ENCODE measurements around the gene LIPH. TPM values are rescaled to one million over a fixed set of nuclear protein-coding genes. Genes with fewer than 3 reads are reported as not detected.

LIPH gene
- total and polyA plus RNA-seq, 10 of the 15 experiments (the other 5 are each of a cell fraction or from before 2014, with no cell fraction given), result 2.2 to 11.1 (median 5.4) TPM

DNA sequence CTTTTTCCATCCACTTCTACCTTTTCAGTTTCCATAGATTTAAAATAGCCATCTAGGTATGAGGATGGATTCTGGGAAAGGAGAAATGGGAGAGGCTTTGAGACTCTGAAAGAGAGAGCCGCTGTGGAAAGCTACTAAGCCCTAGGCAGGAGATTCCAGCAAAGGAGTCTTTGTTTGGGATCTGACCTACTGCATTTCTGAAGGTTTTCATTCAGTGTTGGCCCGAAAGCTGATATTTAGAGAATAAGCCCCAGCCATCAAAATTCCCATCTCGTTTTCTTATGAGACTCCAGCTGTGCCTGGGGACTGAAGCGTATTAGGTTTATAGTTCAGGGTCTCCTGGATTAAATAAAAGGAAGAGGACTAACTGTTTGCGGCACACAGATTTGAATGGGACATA, 19.5 kb downstream of the LIPH start:
- intact Hi-C loops (cut with micrococcal nuclease; ENCODE audit: unreplicated experiment), result no loop called here
- FAIRE-seq, result no peak
- ChIA-PET CTCF (interaction anchor here (0.5 to 3.0 kb wide), 3 partner anchors 15 to 248 kb away, joined by 3 to 20 read pairs (median 3); no protein-coding TSS in a partner anchor), POLR2A (no interaction called here), RAD21 (ENCODE audit: unreplicated experiment) (interaction anchor here (1.1 kb wide), 1 partner anchor 42 kb away, joined by 3 read pairs; no protein-coding TSS in a partner anchor), SMC1A (ENCODE audit: uncharacterized antibody, unreplicated experiment) (interaction anchor here (1.6 kb wide), 1 partner anchor 25 kb away, joined by 6 read pairs; no protein-coding TSS in a partner anchor)
- in situ Hi-C loops (cut with MboI), result no loop called here
- Histone ChIP-seq H3K4me2 (ENCODE audit: control insufficient read depth, insufficient read depth) (no peak overlapping the region), H3K4me3 (no peak overlapping the region), H3K27ac (ENCODE audit: control insufficient read depth, insufficient read depth) (no peak overlapping the region), H3K9ac (ENCODE audit: control insufficient read depth, insufficient read depth, low read length) (no peak overlapping the region), H3K9me3 (replicated peaks; ENCODE audit: control insufficient read depth, insufficient read depth, low read length) (no peaks in the 10 kb centered on the region), H3K4me1 (ENCODE audit: control insufficient read depth, insufficient read depth, low read length) (peaks cover 12% of the 10 kb centered on the region), H3K79me2 (ENCODE audit: control insufficient read depth, insufficient read depth, low read length) (no peaks in the 10 kb centered on the region), H3K36me3 (ENCODE audit: control insufficient read depth in 2 of 2, insufficient read depth in 2 of 2, low read length in 1 of 2) (no peaks in the 10 kb centered on the region), H4K20me1 (ENCODE audit: control insufficient read depth, insufficient read depth) (no peaks in the 10 kb centered on the region), H2AFZ (ENCODE audit: control insufficient read depth, low read depth, low read length) (no peak overlapping the region), H3K27me3 (replicated peaks in 1 of 2; ENCODE audit: control insufficient read depth in 2 of 2, insufficient read depth in 2 of 2, low read length in 1 of 2) (no peaks in the 10 kb centered on the region)
- no peak for ATAC-seq
- TSS peak; percentile 50 for BruUV-seq (replicated peaks)
- no peak for DNase-seq (ENCODE audit: low read depth, low spot score)
- WGBS (ENCODE audit: insufficient coverage, insufficient replicate concordance, low lambda C conversion rate, missing lambda C conversion rate), result 65% methylated on average over 5 of the region's 5 CpGs
- TF ChIP-seq, protein P1, sequence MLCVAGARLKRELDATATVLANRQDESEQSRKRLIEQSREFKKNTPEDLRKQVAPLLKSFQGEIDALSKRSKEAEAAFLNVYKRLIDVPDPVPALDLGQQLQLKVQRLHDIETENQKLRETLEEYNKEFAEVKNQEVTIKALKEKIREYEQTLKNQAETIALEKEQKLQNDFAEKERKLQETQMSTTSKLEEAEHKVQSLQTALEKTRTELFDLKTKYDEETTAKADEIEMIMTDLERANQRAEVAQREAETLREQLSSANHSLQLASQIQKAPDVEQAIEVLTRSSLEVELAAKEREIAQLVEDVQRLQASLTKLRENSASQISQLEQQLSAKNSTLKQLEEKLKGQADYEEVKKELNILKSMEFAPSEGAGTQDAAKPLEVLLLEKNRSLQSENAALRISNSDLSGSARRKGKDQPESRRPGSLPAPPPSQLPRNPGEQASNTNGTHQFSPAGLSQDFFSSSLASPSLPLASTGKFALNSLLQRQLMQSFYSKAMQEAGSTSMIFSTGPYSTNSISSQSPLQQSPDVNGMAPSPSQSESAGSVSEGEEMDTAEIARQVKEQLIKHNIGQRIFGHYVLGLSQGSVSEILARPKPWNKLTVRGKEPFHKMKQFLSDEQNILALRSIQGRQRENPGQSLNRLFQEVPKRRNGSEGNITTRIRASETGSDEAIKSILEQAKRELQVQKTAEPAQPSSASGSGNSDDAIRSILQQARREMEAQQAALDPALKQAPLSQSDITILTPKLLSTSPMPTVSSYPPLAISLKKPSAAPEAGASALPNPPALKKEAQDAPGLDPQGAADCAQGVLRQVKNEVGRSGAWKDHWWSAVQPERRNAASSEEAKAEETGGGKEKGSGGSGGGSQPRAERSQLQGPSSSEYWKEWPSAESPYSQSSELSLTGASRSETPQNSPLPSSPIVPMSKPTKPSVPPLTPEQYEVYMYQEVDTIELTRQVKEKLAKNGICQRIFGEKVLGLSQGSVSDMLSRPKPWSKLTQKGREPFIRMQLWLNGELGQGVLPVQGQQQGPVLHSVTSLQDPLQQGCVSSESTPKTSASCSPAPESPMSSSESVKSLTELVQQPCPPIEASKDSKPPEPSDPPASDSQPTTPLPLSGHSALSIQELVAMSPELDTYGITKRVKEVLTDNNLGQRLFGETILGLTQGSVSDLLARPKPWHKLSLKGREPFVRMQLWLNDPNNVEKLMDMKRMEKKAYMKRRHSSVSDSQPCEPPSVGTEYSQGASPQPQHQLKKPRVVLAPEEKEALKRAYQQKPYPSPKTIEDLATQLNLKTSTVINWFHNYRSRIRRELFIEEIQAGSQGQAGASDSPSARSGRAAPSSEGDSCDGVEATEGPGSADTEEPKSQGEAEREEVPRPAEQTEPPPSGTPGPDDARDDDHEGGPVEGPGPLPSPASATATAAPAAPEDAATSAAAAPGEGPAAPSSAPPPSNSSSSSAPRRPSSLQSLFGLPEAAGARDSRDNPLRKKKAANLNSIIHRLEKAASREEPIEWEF (IDR thresholded peaks at IDR 0.05; ENCODE audit: insufficient replicate concordance, low read depth, low read length), result no peak
- TF ChIP-seq DPF2 (IDR thresholded peaks at IDR 0.05) (no peak), NR2F1 (conservative IDR thresholded peaks at IDR 0.05) (no peak), SMARCA5 (IDR thresholded peaks at IDR 0.05) (no peak), NFYB (IDR thresholded peaks at IDR 0.05; ENCODE audit: insufficient read depth, low read depth, low read length) (no peak), POLR2AphosphoS2 (IDR thresholded peaks at IDR 0.05; ENCODE audit: low read depth, low read length) (no peak), SMAD1 (IDR thresholded peaks at IDR 0.05; ENCODE audit: low read depth, partially characterized antibody) (no peak), BMI1 (IDR thresholded peaks at IDR 0.05; ENCODE audit: borderline replicate concordance) (no peak)
- TF ChIP-seq, protein P2, sequence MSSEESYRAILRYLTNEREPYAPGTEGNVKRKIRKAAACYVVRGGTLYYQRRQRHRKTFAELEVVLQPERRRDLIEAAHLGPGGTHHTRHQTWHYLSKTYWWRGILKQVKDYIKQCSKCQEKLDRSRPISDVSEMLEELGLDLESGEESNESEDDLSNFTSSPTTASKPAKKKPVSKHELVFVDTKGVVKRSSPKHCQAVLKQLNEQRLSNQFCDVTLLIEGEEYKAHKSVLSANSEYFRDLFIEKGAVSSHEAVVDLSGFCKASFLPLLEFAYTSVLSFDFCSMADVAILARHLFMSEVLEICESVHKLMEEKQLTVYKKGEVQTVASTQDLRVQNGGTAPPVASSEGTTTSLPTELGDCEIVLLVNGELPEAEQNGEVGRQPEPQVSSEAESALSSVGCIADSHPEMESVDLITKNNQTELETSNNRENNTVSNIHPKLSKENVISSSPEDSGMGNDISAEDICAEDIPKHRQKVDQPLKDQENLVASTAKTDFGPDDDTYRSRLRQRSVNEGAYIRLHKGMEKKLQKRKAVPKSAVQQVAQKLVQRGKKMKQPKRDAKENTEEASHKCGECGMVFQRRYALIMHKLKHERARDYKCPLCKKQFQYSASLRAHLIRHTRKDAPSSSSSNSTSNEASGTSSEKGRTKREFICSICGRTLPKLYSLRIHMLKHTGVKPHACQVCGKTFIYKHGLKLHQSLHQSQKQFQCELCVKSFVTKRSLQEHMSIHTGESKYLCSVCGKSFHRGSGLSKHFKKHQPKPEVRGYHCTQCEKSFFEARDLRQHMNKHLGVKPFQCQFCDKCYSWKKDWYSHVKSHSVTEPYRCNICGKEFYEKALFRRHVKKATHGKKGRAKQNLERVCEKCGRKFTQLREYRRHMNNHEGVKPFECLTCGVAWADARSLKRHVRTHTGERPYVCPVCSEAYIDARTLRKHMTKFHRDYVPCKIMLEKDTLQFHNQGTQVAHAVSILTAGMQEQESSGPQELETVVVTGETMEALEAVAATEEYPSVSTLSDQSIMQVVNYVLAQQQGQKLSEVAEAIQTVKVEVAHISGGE (CRISPR knock-in tag; IDR thresholded peaks at IDR 0.05), result no peak
- TF ChIP-seq, protein P3, sequence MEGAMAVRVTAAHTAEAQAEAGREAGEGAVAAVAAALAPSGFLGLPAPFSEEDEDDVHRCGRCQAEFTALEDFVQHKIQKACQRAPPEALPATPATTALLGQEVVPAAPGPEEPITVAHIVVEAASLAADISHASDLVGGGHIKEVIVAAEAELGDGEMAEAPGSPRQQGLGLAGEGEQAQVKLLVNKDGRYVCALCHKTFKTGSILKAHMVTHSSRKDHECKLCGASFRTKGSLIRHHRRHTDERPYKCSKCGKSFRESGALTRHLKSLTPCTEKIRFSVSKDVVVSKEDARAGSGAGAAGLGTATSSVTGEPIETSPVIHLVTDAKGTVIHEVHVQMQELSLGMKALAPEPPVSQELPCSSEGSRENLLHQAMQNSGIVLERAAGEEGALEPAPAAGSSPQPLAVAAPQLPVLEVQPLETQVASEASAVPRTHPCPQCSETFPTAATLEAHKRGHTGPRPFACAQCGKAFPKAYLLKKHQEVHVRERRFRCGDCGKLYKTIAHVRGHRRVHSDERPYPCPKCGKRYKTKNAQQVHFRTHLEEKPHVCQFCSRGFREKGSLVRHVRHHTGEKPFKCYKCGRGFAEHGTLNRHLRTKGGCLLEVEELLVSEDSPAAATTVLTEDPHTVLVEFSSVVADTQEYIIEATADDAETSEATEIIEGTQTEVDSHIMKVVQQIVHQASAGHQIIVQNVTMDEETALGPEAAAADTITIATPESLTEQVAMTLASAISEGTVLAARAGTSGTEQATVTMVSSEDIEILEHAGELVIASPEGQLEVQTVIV (IDR thresholded peaks at IDR 0.05; ENCODE audit: borderline replicate concordance, partially characterized antibody), result no peak

All from GM12878 (cell line).